RWPE2 (cell line): ENCODE data around the gene GHRL.
"Not testable (repeated sequence)": the region's sequence is repeated elsewhere in the genome, so short reads cannot be mapped to it uniquely, and the experiment has no call there.

Experiments used
- ATAC-seq: fragments of 200-7000 bp; cut with Tn5 transposase; 3 replicates; pipeline ENCODE4 v1.9.1; 2021; ENCODE audit warnings: low read depth
- DNase-seq: peaks from one replicate; pipeline ENCODE4 v3.0.0-alpha.2; 2020; ENCODE audit warnings: low spot score
- H3K27ac ChIP-seq: fragments of 450-650 bp; 2 replicates; pipeline ENCODE4 v1.5.1; 2017; ENCODE audit warnings: mild to moderate bottlenecking; ENCODE audit not compliant: poor library complexity, severe bottlenecking
- H3K27me3 ChIP-seq: fragments of 250-450 bp; sonication (Bioruptor Pico); 2 replicates; pipeline ENCODE4 v1.5.1; 2021; ENCODE audit warnings: mild to moderate bottlenecking, moderate library complexity; ENCODE audit not compliant: insufficient read depth, poor library complexity, severe bottlenecking
- H3K36me3 ChIP-seq: fragments of 250-450 bp; sonication (Bioruptor Pico); 2 replicates; pipeline ENCODE4 v1.5.1; 2020; ENCODE audit warnings: low read depth, mild to moderate bottlenecking, moderate library complexity
- H3K4me1 ChIP-seq: fragments of 250-450 bp; sonication (Bioruptor Pico); 2 replicates; pipeline ENCODE4 v1.5.1; 2021; ENCODE audit warnings: mild to moderate bottlenecking, moderate library complexity; ENCODE audit not compliant: insufficient read depth, poor library complexity, severe bottlenecking
- H3K4me3 ChIP-seq: fragments of 250-450 bp; sonication (Bioruptor Pico); 2 replicates; pipeline ENCODE4 v1.5.1; 2021; ENCODE audit warnings: mild to moderate bottlenecking, moderate library complexity; ENCODE audit not compliant: severe bottlenecking
- H3K9me3 ChIP-seq: fragments of 250-450 bp; sonication (Bioruptor Pico); 2 replicates; pipeline ENCODE4 v1.5.1; 2021; ENCODE audit warnings: mild to moderate bottlenecking, moderate library complexity; ENCODE audit not compliant: severe bottlenecking
- TF ChIP-seq, protein P1 (sequence below): fragments of 450-650 bp; IDR thresholded peaks from one replicate; pipeline ENCODE4 v1.5.1; 2017; ENCODE audit warnings: mild to moderate bottlenecking, moderate library complexity; ENCODE audit not compliant: poor library complexity, severe bottlenecking

The GHRL gene

DNA sequence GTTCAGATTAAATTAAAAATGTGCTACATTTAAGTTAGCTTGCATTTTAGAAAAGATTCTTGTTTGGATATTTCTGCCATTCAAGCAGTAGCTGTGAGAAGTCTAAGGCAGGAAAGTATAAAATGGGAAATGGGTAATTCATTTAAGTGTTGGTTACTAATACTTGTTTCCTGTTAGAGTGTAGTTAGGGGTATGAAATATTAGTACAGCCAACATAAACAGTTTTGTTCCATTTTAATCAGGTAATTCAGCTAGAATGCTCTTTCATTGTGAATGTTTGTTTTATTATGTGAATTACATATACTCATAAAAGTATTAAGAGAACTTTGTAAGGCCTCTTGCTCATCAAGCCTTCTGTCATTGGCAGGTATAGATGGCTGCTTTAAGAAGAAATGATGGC lies 24.6 kb downstream of the GHRL start:
- H3K4me1 ChIP-seq = no peaks in the 10 kb centered on the region
- ATAC-seq (no peak), DNase-seq (no peak)
- no peak overlapping the region for H3K27ac ChIP-seq
- TF ChIP-seq, protein P1, sequence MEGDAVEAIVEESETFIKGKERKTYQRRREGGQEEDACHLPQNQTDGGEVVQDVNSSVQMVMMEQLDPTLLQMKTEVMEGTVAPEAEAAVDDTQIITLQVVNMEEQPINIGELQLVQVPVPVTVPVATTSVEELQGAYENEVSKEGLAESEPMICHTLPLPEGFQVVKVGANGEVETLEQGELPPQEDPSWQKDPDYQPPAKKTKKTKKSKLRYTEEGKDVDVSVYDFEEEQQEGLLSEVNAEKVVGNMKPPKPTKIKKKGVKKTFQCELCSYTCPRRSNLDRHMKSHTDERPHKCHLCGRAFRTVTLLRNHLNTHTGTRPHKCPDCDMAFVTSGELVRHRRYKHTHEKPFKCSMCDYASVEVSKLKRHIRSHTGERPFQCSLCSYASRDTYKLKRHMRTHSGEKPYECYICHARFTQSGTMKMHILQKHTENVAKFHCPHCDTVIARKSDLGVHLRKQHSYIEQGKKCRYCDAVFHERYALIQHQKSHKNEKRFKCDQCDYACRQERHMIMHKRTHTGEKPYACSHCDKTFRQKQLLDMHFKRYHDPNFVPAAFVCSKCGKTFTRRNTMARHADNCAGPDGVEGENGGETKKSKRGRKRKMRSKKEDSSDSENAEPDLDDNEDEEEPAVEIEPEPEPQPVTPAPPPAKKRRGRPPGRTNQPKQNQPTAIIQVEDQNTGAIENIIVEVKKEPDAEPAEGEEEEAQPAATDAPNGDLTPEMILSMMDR = no peak
- H3K36me3 ChIP-seq = peaks cover 64% of the 10 kb centered on the region
- no peaks in the 10 kb centered on the region for H3K27me3 ChIP-seq
- no peaks in the 10 kb centered on the region for H3K9me3 ChIP-seq
- no peak overlapping the region for H3K4me3 ChIP-seq

DNA sequence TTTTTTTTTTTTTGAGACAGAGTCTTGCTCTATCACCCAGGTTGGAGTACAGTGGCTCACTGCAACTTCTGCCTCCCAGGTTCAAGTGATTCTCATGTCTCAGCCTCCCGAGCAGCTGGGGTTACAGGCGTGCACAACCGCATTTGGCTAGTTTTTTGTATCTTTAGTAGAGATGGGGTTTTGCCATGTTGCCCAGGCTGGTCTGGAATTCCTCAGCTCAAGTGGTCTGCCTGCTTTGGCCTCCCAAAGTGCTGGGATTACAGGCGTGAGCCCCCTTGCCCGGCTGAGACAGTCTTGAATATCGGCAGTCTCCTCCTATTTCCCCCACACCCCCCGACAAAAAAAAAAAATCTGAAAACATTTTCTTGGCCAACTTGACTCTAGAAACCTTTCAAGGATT lies 25.8 kb downstream of the GHRL start:
- peaks cover 70% of the 10 kb centered on the region for H3K36me3 ChIP-seq
- not testable (repeated sequence) for H3K4me3 ChIP-seq, H3K27me3 ChIP-seq, H3K27ac ChIP-seq, ATAC-seq, H3K9me3 ChIP-seq, H3K4me1 ChIP-seq, DNase-seq

DNA sequence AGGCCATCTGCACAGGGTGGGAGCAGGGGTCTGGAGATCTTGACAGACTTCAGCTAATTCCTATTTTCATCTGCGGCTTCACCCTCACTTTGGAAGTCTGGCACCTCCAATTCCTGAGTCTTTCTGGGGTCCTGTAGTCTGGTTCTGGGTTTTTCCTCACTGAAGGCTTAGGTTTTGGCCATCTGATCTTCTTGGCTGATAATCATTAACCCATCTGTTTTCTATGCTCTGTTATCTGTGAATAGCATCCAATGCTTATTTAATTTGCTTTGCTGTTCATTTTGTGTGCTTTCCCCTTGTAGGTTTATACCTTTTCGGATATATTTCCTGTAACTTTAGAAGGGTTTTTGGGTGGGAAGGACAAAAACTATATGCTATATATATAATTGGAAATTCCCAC lies 26.9 kb downstream of the GHRL start:
- Histone ChIP-seq H3K9me3 (no peaks in the 10 kb centered on the region), H3K4me1 (no peaks in the 10 kb centered on the region), H3K27me3 (no peaks in the 10 kb centered on the region), H3K27ac (no peak overlapping the region), H3K36me3 (peaks cover 70% of the 10 kb centered on the region), H3K4me3 (no peak overlapping the region)
- ATAC-seq (no peak), DNase-seq (no peak)
- TF ChIP-seq, protein P1 = no peak

DNA sequence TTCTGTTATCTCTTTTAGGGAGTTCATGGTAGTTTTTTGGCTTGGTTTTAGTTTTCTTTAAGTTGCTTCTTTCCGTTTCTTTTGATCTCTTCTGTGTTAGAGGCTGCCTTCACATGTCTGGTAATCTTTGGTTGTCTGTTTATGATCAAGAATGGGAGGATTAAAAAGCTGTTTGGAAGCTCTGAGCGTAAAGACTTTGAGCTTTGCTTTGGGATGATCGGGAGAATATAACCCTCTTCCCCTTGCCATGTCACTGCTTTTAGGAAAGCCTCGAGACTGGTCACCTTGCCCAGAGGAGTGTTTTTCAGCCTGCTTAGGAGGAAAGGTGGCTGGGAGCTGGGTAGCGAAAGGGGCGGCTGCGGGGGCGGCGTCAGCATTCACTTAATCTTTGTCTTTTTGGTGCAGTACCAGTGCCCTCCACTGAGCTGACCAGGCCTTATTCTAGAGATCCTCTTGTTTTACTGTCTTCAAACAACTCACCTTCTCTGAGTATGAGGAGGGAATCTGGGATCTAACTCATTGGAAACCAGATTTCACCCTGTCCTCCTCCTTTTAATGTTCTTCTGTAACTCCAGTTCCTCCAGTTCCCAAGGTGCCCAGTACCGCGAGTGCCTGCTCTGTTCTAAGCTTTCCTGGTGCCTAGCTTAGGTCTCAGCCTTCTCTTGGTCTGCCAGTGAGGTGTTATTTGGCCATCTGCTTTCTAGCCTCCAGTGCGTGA lies 28.9 kb downstream of the GHRL start:
- H3K27ac ChIP-seq = no peak overlapping the region

DNA sequence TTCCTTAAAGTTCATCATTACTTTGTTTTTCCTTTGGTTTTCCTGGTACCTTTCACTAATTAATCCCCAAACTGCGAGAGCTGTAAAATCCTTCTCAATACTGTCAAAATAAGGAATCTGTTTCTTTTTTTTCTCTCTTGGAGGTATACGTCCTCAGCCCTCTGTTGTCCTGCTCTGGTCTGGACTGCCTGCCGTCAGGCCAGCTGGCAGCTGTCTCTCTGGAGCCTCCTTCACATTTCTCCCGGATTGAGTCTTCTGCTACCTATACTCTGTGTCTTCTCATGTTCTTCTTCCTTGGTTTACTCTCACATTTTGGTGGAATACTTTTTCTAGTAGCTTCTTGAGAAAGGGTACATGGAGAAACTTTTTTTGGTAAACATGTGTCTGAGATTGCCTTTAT lies 30.7 kb downstream of the GHRL start:
- Histone ChIP-seq H3K36me3 (peaks cover 49% of the 10 kb centered on the region), H3K27me3 (no peaks in the 10 kb centered on the region), H3K4me1 (no peaks in the 10 kb centered on the region), H3K27ac (no peak overlapping the region), H3K9me3 (no peaks in the 10 kb centered on the region), H3K4me3 (no peak overlapping the region)
- DNase-seq (no peak), ATAC-seq (no peak)
- TF ChIP-seq, protein P1 = no peak

More for the DNA sequence above, 28.9 kb downstream of the GHRL start:
- no peaks in the 10 kb centered on the region for H3K9me3 ChIP-seq
- no peaks in the 10 kb centered on the region for H3K4me1 ChIP-seq
- H3K4me3 ChIP-seq = no peak overlapping the region
- no peaks in the 10 kb centered on the region for H3K27me3 ChIP-seq
- ATAC-seq (peak; percentile 89), DNase-seq (no peak)
- TF ChIP-seq, protein P1 = peak; percentile 46
- peaks cover 61% of the 10 kb centered on the region for H3K36me3 ChIP-seq
